Measurements from ENCODE around the gene MRPL37. TPM values are rescaled to one million over a fixed set of nuclear protein-coding genes. Genes with fewer than 3 reads are reported as not detected.

Gene MRPL37
- polyA plus RNA-seq, 1 of the 3 experiments (the other 2 are of a cell fraction) = 11.3 TPM

DNA sequence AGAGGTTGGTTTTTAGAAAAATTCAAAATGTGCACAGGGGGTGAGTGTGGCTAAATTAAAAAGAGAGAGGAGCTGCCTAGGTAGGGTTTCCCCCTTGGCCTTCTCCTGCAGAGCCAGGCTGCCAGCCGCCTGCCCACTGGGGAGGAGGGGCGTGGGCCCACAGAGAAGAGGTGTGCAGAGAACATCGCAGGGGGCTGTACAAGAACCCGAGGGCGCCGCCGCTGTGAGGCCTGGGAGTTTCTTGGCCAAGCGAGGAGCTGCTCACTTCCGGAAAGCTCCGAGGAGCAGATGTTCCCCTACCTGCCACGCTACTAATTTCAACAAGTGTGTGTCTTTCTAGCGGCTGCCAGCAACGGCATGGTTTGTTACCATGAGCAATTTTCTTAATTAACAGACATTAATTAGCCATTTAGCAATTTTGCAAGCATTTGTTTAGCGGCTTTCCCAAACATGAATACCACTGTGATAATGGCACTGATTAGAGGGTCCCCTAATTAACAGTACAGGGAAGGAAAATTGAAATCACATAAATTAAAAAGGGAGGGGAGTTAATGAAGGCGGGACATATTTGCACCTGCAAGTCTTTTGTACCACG is 59.7 kb downstream of the MRPL37 start:
- TF ChIP-seq RXRA (IDR thresholded peaks at IDR 0.05; ENCODE audit: borderline replicate concordance, low read depth) = no peak
- TF ChIP-seq, protein P1, sequence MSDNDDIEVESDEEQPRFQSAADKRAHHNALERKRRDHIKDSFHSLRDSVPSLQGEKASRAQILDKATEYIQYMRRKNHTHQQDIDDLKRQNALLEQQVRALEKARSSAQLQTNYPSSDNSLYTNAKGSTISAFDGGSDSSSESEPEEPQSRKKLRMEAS (IDR thresholded peaks at IDR 0.05; ENCODE audit: low read depth) = no peak
- no peak for TF ChIP-seq EZH2phosphoT487 (IDR thresholded peaks at IDR 0.05; ENCODE audit: borderline replicate concordance, low read depth)
- TF ChIP-seq TCF12 (IDR thresholded peaks at IDR 0.05) = no peak
- H3K9ac ChIP-seq = no peak overlapping the region
- no peak overlapping the region; a peak in 1 of 4 replicates for H3K27ac ChIP-seq (ENCODE audit: low read depth in 2 of 2, low read length in 1 of 2)
- CTCF ChIA-PET = interaction anchor here (1.7 kb wide), 2 partner anchors 9 to 14 kb away, joined by 4 to 6 read pairs; no protein-coding TSS in a partner anchor
- 92% methylated on average over 16 of the region's 16 CpGs for WGBS (ENCODE audit: low lambda C conversion rate)
- no peak for DNase-seq
- H3K4me3 ChIP-seq (ENCODE audit: low read depth in 2 of 2, low read length in 1 of 2) = no peak overlapping the region
- peaks cover 0 to 2% of the 10 kb centered on the region in 2 experiments for H3K36me3 ChIP-seq (replicated peaks in 1 of 2; ENCODE audit: control insufficient read depth in 1 of 2, insufficient read depth in 2 of 2, low read length in 1 of 2)
- H3K9me3 ChIP-seq = no peaks in the 10 kb centered on the region
- no peaks in the 10 kb centered on the region for H4K20me1 ChIP-seq (ENCODE audit: insufficient read depth)
- POLR2A ChIA-PET = no interaction called here
- H2AFZ ChIP-seq (ENCODE audit: low read depth) = no peak overlapping the region
- peaks cover 6 to 50% of the 10 kb centered on the region in 2 experiments; a peak in 3 of 4 replicates for H3K4me1 ChIP-seq (ENCODE audit: control insufficient read depth in 1 of 2, insufficient read depth in 2 of 2, low read depth in 1 of 2, low read length in 1 of 2)
- H3K79me2 ChIP-seq (ENCODE audit: insufficient read depth) = no peaks in the 10 kb centered on the region
- H3K27me3 ChIP-seq (ENCODE audit: insufficient read depth) = no peaks in the 10 kb centered on the region
- no peak overlapping the region for H3K4me2 ChIP-seq
- no peaks in the 10 kb centered on the region for H3K9me2 ChIP-seq
- no peaks in the 10 kb centered on the region for H3F3A ChIP-seq (replicated peaks; ENCODE audit: insufficient read depth)

DNA sequence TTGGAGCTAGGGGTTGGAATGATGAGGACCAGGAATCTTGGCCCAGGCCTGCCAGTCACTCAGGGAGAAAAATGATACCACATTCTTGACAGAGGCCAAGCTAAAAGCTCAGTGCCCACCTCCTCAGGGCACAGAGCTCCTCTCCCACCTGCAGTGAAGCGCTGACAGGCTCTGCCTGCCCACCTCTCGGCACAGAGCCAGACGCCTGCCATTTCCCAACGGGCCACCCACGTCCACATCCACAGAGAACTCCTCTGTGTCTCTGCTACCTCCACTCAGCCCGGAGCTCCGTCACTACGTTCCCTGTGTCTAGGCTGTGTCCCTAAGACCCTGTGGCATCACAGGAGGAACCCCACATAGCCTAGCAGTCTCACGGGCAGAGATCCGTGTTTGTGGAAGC is 60.8 kb downstream of the MRPL37 start:
- Histone ChIP-seq H3F3A (replicated peaks; ENCODE audit: insufficient read depth) (no peaks in the 10 kb centered on the region), H3K9me2 (no peaks in the 10 kb centered on the region), H3K9me3 (no peaks in the 10 kb centered on the region), H3K27ac (ENCODE audit: low read depth in 2 of 2, low read length in 1 of 2) (peak overlapping the region in 1 of 2 experiments; percentile 67; a peak in 2 of 4 replicates), H3K4me1 (ENCODE audit: control insufficient read depth in 1 of 2, insufficient read depth in 2 of 2, low read depth in 1 of 2, low read length in 1 of 2) (peaks cover 0 to 50% of the 10 kb centered on the region in 2 experiments; a peak in 2 of 4 replicates), H3K36me3 (replicated peaks in 1 of 2; ENCODE audit: control insufficient read depth in 1 of 2, insufficient read depth in 2 of 2, low read length in 1 of 2) (peaks cover 0 to 2% of the 10 kb centered on the region in 2 experiments), H3K79me2 (ENCODE audit: insufficient read depth) (no peaks in the 10 kb centered on the region), H3K9ac (no peak overlapping the region), H4K20me1 (ENCODE audit: insufficient read depth) (no peaks in the 10 kb centered on the region), H3K4me2 (no peak overlapping the region), H2AFZ (ENCODE audit: low read depth) (no peak overlapping the region), H3K27me3 (ENCODE audit: insufficient read depth) (no peaks in the 10 kb centered on the region), H3K4me3 (ENCODE audit: low read depth in 2 of 2, low read length in 1 of 2) (no peak overlapping the region)
- TF ChIP-seq NRF1 (IDR thresholded peaks at IDR 0.05; ENCODE audit: low read depth, low read length) = no peak
- TF ChIP-seq, protein P2, sequence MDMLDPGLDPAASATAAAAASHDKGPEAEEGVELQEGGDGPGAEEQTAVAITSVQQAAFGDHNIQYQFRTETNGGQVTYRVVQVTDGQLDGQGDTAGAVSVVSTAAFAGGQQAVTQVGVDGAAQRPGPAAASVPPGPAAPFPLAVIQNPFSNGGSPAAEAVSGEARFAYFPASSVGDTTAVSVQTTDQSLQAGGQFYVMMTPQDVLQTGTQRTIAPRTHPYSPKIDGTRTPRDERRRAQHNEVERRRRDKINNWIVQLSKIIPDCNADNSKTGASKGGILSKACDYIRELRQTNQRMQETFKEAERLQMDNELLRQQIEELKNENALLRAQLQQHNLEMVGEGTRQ (IDR thresholded peaks at IDR 0.05; ENCODE audit: borderline replicate concordance, low read depth, low read length) = no peak
- no peak for TF ChIP-seq EP300 (IDR thresholded peaks at IDR 0.05; ENCODE audit: borderline replicate concordance in 1 of 2, low read depth in 1 of 2, low read length in 1 of 2)
- CTCF ChIA-PET = interaction anchor here (1.1 kb wide), 1 partner anchor 13 kb away, joined by 4 read pairs; no protein-coding TSS in a partner anchor
- POLR2A ChIA-PET = no interaction called here
- DNase-seq = no peak
- WGBS (ENCODE audit: low lambda C conversion rate) = 99% methylated on average over 9 of the region's 10 CpGs

DNA sequence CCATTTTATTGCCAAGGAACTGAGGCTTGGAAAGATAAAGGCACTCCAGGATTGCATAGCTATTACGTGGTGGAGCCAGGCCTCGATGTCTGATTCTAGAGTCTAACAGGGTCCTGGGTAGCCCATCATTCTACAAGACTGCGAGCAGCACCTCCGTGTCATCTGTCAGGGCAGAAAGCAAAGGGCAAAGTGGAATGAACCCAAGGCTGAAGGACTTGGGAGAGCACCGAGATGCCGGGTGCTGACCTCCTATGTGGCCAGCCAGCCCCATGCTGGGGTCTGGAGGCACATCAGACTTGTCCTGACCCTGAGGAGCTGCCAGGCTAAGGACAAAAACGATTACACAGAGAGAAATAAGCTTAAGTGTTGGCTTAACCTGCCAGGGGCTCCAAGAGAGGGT is 62.3 kb downstream of the MRPL37 start:
- POLR2A ChIA-PET = no interaction called here
- no peaks in the 10 kb centered on the region for H3K27me3 ChIP-seq (ENCODE audit: insufficient read depth)
- peaks cover 0 to 39% of the 10 kb centered on the region in 2 experiments; a peak in 1 of 4 replicates for H3K4me1 ChIP-seq (ENCODE audit: control insufficient read depth in 1 of 2, insufficient read depth in 2 of 2, low read depth in 1 of 2, low read length in 1 of 2)
- H2AFZ ChIP-seq (ENCODE audit: low read depth) = no peak overlapping the region
- H4K20me1 ChIP-seq (ENCODE audit: insufficient read depth) = no peaks in the 10 kb centered on the region; the same call in 1 of the 2 replicates
- CTCF ChIA-PET = interaction anchor here (1.0 to 1.1 kb wide), 2 partner anchors 11 to 72 kb away, joined by 3 to 4 read pairs; no protein-coding TSS in a partner anchor
- H3K36me3 ChIP-seq (replicated peaks in 1 of 2; ENCODE audit: control insufficient read depth in 1 of 2, insufficient read depth in 2 of 2, low read length in 1 of 2) = peaks cover 0 to 2% of the 10 kb centered on the region in 2 experiments
- no peak overlapping the region; a peak in 1 of 4 replicates for H3K27ac ChIP-seq (ENCODE audit: low read depth in 2 of 2, low read length in 1 of 2)
- no peaks in the 10 kb centered on the region for H3F3A ChIP-seq (replicated peaks; ENCODE audit: insufficient read depth)
- DNase-seq = no peak
- WGBS (ENCODE audit: low lambda C conversion rate) = 88% methylated on average over 7 of the region's 7 CpGs
- H3K79me2 ChIP-seq (ENCODE audit: insufficient read depth) = no peaks in the 10 kb centered on the region
- H3K9me3 ChIP-seq = no peaks in the 10 kb centered on the region
- no peaks in the 10 kb centered on the region for H3K9me2 ChIP-seq
- H3K4me3 ChIP-seq (ENCODE audit: low read depth in 2 of 2, low read length in 1 of 2) = no peak overlapping the region
- H3K9ac ChIP-seq = no peak overlapping the region
- H3K4me2 ChIP-seq = no peak overlapping the region
- TF ChIP-seq MXI1 (IDR thresholded peaks at IDR 0.05; ENCODE audit: low read depth, low read length) (no peak), GATA2 (CRISPR knock-in tag; IDR thresholded peaks at IDR 0.05) (no peak), TCF12 (IDR thresholded peaks at IDR 0.05) (no peak), SIN3A (IDR thresholded peaks at IDR 0.05; ENCODE audit: borderline replicate concordance, low read depth, low read length) (no peak), NFIC (IDR thresholded peaks at IDR 0.05; ENCODE audit: borderline replicate concordance) (no peak), ELF1 (IDR thresholded peaks at IDR 0.05) (no peak), FOXJ3 (CRISPR knock-in tag; IDR thresholded peaks at IDR 0.05) (no peak), FOSL2 (IDR thresholded peaks at IDR 0.05; ENCODE audit: borderline replicate concordance, low read depth) (no peak)
- TF ChIP-seq, protein P3, sequence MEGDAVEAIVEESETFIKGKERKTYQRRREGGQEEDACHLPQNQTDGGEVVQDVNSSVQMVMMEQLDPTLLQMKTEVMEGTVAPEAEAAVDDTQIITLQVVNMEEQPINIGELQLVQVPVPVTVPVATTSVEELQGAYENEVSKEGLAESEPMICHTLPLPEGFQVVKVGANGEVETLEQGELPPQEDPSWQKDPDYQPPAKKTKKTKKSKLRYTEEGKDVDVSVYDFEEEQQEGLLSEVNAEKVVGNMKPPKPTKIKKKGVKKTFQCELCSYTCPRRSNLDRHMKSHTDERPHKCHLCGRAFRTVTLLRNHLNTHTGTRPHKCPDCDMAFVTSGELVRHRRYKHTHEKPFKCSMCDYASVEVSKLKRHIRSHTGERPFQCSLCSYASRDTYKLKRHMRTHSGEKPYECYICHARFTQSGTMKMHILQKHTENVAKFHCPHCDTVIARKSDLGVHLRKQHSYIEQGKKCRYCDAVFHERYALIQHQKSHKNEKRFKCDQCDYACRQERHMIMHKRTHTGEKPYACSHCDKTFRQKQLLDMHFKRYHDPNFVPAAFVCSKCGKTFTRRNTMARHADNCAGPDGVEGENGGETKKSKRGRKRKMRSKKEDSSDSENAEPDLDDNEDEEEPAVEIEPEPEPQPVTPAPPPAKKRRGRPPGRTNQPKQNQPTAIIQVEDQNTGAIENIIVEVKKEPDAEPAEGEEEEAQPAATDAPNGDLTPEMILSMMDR (IDR thresholded peaks at IDR 0.05) = no peak
- TF ChIP-seq, protein P4, sequence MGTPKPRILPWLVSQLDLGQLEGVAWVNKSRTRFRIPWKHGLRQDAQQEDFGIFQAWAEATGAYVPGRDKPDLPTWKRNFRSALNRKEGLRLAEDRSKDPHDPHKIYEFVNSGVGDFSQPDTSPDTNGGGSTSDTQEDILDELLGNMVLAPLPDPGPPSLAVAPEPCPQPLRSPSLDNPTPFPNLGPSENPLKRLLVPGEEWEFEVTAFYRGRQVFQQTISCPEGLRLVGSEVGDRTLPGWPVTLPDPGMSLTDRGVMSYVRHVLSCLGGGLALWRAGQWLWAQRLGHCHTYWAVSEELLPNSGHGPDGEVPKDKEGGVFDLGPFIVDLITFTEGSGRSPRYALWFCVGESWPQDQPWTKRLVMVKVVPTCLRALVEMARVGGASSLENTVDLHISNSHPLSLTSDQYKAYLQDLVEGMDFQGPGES (IDR thresholded peaks at IDR 0.05; ENCODE audit: low read depth, low read length) = no peak

Data from SK-N-SH (cell line).